SU-DHL-6 (cell line): ENCODE results near the gene ZMPSTE24.

Experiments used
- CTCF ChIP-seq: fragments of 200-600 bp; sonication (generic); IDR thresholded peaks from one replicate; pipeline ENCODE4 v1.5.1; 2017; ENCODE audit warnings: antibody characterized with exemption, mild to moderate bottlenecking, low read length, moderate library complexity; ENCODE audit not compliant: insufficient read depth, poor library complexity, severe bottlenecking
- EZH2phosphoT487 ChIP-seq: fragments of 200-600 bp; sonication (generic), shearing (Covaris generic); conservative IDR thresholded peaks from 2 replicates; pipeline ENCODE4 v1.6.1; 2018; ENCODE audit warnings: mild to moderate bottlenecking, antibody characterized with exemption, low read length, moderate library complexity, mixed read lengths

GRCh38 chr1:40244138-40244744, 13.8 kb upstream of the ZMPSTE24 start:
- TF ChIP-seq CTCF (no peak), EZH2phosphoT487 (no peak)
